ENCODE results near the gene RANBP17. TPM values are rescaled to one million over a fixed set of nuclear protein-coding genes. Genes with fewer than 3 reads are reported as not detected.

RANBP17 gene
- polyA plus RNA-seq, 1 of the 3 experiments (the other 2 are of a cell fraction): 6.0 TPM

GRCh38 chr5:171236651-171237050, 374.8 kb downstream of the RANBP17 start:
- no peaks in the 10 kb centered on the region for H3K9me2 ChIP-seq
- no peak for TF ChIP-seq PBX3 (IDR thresholded peaks at IDR 0.05)
- no peak for TF ChIP-seq NRF1 (IDR thresholded peaks at IDR 0.05; ENCODE audit: low read depth, low read length)
- no peak for TF ChIP-seq POLR2AphosphoS5 (IDR thresholded peaks at IDR 0.05; ENCODE audit: low read depth, low read length)
- TF ChIP-seq SMC3 (IDR thresholded peaks at IDR 0.05; ENCODE audit: low read depth, low read length): no peak
- no peak for TF ChIP-seq YY1 (IDR thresholded peaks at IDR 0.05; ENCODE audit: low read depth)
- TF ChIP-seq RXRA (IDR thresholded peaks at IDR 0.05; ENCODE audit: borderline replicate concordance, low read depth): no peak
- no peak for TF ChIP-seq TEAD4 (IDR thresholded peaks at IDR 0.05; ENCODE audit: borderline replicate concordance, insufficient read depth)
- TF ChIP-seq RAD21 (IDR thresholded peaks at IDR 0.05; ENCODE audit: low read length): no peak
- TF ChIP-seq REST (IDR thresholded peaks at IDR 0.05; ENCODE audit: low read depth, low read length): no peak
- no peak for TF ChIP-seq TAF1 (IDR thresholded peaks at IDR 0.05; ENCODE audit: borderline replicate concordance, low read depth, low read length)
- no peak for TF ChIP-seq MAX (IDR thresholded peaks at IDR 0.05; ENCODE audit: low read depth)
- TF ChIP-seq FOXM1 (IDR thresholded peaks at IDR 0.05; ENCODE audit: low read depth): no peak
- no peak for TF ChIP-seq GATA2 (CRISPR knock-in tag; IDR thresholded peaks at IDR 0.05)
- TF ChIP-seq USF1 (IDR thresholded peaks at IDR 0.05; ENCODE audit: borderline replicate concordance, low read depth): no peak
- no peak for TF ChIP-seq JUND (IDR thresholded peaks at IDR 0.05)
- TF ChIP-seq CTCF (IDR thresholded peaks at IDR 0.05): no peak
- no peak for TF ChIP-seq TCF12 (IDR thresholded peaks at IDR 0.05)
- no peak for TF ChIP-seq MXI1 (IDR thresholded peaks at IDR 0.05; ENCODE audit: low read depth, low read length)
- no peak for TF ChIP-seq ZBTB33 (IDR thresholded peaks at IDR 0.05; ENCODE audit: borderline replicate concordance, low read depth)
- H3K4me3 ChIP-seq (ENCODE audit: low read depth in 2 of 2, low read length in 1 of 2): no peak overlapping the region
- DNase-seq: no peak
- H3K79me2 ChIP-seq (ENCODE audit: insufficient read depth): no peaks in the 10 kb centered on the region
- no peaks in the 10 kb centered on the region for H3K9me3 ChIP-seq
- no peaks in the 10 kb centered on the region for H3K4me1 ChIP-seq (ENCODE audit: control insufficient read depth in 1 of 2, insufficient read depth in 2 of 2, low read depth in 1 of 2, low read length in 1 of 2)
- no peaks in the 10 kb centered on the region for H4K20me1 ChIP-seq (ENCODE audit: insufficient read depth)
- CTCF ChIA-PET: interaction anchor here (1.2 kb wide), 1 partner anchor 95 kb away, joined by 3 read pairs; no protein-coding TSS in a partner anchor
- H3K36me3 ChIP-seq (replicated peaks in 1 of 2; ENCODE audit: control insufficient read depth in 1 of 2, insufficient read depth in 2 of 2, low read length in 1 of 2): no peaks in the 10 kb centered on the region
- POLR2A ChIA-PET: no interaction called here
- no peak overlapping the region for H3K9ac ChIP-seq
- H3K4me2 ChIP-seq: no peak overlapping the region
- H3K27ac ChIP-seq (ENCODE audit: low read depth in 2 of 2, low read length in 1 of 2): no peak overlapping the region
- WGBS (ENCODE audit: low lambda C conversion rate): 83% methylated on average over 1 of the region's 1 CpG
- no peak overlapping the region for H2AFZ ChIP-seq (ENCODE audit: low read depth)
- H3F3A ChIP-seq (replicated peaks; ENCODE audit: insufficient read depth): no peaks in the 10 kb centered on the region
- no peaks in the 10 kb centered on the region for H3K27me3 ChIP-seq (ENCODE audit: insufficient read depth)

Measured in SK-N-SH (cell line).